Activated CD4-positive, alpha-beta T cell treated with anti-CD3 and anti-CD28 coated beads, Interleukin-2, Interleukin-4, amounts not matched to agents 100 ng/mL and 50 ng/mL, durations not matched to agents 16 hours and 8 hours (primary cell): ENCODE measurements around the gene INTS6.
"Not testable (repeated sequence)": the region's sequence is repeated elsewhere in the genome, so short reads cannot be mapped to it uniquely, and the experiment has no call there.

Source experiments
- DNase-seq: peaks from one replicate; pipeline ENCODE4 v3.0.0-alpha.2; 2020; ENCODE audit warnings: low spot score

The INTS6 gene

DNA sequence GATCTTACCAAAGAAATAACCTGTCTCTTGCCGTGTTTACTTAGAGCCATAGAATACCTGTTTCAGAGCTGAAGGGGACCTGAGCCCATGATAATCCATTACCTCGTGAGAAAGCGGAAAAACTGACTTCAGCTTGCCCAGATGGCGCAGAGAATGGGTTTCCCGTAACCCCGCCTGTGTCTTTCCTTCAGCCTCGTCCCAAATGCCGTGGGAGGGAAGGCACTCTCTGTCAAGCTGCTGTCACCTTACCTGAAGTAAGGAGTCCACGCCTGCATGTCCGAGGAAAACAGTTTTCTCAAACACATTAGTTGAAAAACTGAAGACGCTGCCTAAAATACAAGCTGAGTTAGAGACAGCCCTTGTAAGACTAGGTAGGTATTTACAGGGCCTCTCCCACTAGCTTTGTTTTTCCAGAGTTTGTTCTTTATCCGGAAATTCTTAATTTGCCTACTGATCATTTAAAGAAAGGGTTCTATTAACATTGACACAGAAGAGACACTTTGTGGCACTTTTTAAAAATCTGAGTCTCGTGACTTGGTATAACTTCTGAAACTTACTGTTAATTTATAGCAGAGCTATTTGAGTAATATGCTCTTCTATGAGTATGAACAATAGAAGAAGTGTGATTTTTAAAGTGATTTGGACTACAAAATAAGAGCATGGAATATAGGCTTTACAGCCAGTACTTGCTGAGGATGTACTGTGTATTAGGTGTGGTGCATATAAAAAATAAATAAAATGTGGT, 1.3 kb upstream of the INTS6 start:
- peak; percentile 40 for DNase-seq

DNA sequence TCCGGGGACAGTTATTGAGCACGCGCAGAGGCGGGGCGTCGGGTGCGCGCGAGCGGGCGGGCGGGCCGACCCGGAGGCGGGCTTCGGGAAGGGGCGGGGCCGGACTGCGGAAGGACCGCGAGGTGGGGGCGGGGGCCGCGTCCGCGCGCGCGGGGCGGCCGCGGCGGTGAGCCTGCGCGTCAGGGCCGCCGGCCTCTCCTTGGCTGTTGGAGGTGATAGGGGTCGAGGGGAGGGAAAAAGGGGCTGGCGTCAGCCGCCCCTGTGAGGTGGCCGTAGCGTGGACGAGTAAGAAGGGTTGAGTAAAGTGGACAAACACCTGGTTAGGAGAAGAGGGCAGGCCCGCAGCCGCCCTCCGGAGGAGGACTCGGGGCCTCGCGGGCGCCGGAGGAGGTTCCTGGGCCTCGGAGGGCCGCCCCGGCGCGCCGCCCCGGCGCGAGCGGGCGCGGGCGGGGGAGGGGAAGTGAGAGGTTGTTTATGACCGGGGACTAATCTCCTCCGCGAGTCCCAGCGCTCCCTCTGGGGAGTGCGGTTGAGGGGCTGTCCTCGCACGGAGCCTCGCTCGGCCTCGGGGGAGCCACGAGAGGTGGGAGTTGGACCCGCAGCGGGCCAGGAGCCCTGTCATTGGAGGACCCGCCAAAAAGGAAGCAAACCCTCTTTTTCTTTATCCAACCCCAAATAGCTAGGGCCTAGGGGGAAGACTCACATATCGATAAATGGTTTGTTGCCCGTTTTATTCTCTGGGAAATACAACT, 547 bp upstream of the INTS6 start:
- DNase-seq: peak; percentile 71

DNA sequence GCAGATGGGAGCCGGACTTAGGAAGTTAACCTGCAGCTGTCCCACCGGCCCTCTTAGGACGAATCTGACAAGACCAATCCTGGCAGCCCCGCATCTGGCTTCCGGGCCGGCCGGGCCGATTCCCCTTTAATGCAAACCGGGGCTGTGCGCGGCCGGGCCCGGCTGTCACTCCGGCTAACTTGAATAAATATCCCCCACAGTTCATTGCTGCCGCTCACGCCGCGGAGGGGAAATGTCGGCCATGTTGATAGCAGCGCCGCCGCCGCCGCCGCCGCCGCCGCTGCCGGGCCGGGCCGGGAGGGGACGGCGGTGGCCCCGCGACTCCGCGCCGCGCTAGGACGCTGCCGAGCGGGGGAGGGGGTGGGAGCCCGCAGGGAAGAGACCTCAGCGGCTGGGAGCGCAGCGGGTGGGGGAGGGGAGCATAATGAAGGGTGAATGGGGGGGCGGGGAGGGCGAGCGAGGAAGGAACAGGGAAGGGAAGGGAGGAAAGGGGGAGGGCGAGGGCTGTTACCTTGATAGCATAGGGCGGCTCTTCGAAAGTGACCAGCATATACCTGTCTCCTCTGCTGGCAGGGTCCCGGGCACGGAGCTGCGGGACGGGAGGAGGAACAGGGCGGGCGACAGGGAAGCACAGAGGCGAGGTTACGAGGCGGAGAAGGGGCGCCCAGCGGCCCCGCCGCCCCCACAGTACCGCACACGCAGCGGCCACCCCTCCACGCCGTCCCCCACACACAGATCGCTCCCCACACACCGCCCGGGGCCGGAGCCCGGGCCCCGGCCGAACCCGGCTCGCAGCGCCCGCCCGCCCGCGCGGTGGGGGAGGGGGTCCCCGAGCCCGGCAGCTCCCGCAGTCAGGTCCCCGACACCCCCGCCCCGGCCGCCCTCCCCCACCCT, 1.1 kb downstream of the INTS6 start:
- DNase-seq: peak; percentile 86

DNA sequence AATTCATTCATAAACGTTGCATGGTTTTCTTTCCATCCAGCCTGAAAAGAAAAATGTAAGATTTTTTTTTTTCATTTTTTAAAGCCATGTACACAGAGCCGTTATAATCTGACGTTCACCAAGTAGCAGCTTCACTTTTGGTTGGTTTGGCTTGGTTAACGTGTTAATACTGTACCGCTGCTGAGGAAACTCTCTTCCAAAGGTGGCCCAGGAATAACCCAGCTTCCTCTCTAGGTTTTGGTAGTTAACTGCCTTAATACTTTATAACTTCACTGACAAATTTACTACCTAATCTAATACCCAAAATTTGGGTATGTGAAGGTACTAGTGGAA, 1.7 kb downstream of the INTS6 start:
- DNase-seq: no peak

DNA sequence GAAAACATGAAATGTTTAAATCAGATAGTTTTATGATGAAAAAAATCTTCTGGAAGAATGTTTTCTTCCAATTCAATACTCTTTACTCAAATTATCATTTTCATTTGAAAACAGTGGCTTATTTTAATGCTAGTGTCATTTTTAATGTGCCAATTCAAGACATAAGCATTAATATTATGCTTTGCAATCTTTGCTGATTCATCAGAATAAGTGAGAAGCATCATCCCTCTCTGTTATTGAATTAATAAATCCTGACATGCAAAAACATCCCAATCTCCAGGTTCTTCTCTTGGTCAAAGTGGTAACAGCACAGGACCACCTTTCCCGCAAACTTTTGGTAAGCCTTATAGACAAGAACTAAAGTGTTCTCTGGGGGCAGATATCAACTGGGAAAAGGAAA, 3.8 kb downstream of the INTS6 start:
- DNase-seq: no peak

DNA sequence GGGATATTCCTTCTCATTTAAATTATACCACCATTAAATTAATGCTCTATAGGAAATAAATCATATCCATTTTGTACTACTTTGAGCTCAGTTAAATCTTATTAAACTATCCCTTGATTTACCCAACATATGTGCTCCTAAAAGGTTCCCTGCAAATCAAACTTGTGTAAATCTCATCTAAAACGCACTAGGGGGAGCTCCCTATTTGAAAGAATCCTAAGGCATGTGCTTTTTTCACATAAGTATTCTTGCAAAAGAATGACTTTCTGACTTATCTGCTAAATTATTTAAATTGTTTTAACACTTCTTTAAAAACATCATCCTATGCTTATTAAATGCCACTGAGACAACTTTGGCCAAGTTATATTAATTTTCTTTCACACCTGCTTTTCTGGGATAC, 7.9 kb downstream of the INTS6 start:
- no peak for DNase-seq

DNA sequence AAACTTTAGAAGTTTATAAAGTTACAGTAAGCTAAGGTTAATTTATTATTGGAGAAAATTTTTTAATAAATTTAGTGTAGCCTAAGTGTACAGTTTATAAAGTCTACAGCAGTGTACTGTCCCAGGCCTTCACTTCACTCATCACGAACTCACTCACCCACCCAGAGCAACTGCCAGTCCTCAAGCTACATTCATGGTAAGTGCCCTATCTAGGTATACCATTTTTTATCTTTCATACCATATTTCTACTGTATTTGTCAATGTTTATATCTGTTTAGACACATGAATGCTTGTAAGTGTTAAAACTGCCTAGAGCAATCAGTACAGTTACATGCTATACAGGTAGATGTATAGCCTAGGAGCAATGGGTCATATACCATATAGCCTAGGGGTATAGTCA, 12.5 kb downstream of the INTS6 start:
- DNase-seq: no peak

DNA sequence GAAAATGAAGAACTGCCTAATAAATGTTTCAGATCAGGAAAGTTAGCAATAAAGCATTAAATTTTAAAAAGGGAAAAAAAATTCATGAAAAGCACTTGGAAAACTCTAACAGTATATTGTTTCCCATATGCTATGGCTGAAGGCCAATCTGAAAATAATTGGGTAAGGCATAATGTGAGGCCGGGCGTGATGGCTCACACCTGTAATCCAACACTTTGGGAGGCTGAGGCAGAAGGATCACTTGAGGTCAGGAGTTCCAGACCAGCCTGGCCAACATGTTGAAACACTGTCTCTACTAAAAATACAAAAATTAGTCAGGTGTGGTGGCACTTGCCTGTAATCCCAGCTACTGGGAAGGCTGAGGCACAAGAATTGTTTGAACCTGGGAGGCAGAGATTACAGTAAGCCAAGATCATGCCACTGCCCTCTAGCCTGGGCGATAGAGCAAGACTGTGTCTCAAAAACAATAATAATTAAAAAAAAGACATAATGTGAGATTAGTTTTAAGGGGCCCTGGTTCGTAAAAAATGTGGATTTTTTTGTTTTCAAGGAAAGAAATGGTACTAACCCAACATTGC, 15.2 kb downstream of the INTS6 start:
- no peak for DNase-seq

DNA sequence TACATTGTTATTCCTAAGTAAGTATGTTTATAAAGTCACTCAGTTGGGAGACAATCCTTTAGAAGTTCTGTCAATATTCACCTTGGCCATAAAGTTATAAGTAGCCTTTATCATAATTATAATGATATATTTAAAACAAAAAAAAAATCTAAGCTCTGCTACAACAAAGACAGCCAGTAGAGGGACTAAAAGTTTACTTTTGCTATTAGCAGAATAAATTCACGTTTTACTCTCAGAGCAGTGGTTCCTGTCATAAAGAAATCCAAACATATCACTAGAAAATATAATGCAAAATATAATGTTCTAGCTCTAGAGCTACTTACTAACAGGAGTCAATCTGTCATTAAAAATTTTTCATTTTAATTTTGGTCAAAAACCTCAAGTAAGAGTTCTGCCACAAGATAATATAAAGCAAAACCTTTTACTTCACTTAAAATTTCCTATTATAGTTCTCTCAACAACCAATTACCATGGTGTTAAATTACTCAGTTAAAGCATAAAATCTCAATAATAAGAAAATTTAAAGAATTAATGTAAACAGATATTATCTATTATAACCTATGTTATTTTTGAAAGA, 17.7 kb downstream of the INTS6 start:
- peak; percentile 19 for DNase-seq

DNA sequence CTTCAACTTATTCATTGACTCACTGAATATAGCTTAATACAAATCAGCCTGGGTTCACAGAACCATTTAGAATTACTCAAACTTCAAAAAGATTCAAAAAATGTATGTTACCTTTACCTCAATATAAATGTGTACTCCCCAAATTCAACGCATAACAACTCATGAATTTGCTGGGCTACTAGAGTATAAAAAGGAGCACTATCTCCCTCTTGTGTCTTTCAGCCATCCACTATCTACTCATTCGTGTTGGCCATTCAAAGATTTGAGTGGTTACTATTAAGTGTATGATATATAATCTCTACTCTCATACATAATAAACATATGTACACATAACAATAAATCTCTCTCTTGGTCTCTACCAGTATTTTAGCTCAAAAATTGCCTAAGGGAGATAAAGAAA, 20.3 kb downstream of the INTS6 start:
- DNase-seq: no peak

DNA sequence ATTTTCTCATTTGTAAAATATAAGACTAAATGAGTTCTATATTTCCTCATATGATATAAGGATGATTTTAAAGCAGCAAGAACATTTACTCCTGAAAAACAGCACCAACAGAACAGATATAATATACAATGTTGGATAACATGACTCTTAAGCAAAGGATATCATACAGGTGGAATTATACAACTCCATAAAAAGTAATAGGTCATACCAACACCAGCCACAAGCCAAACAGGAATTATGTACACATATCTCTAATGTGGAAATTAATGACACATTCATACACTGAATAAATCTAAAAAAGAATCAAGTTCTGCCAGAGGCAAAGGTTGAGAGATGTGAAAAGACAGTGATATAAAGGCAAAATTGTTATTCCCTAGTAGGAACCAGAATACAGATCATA, 25.9 kb downstream of the INTS6 start:
- no peak for DNase-seq

DNA sequence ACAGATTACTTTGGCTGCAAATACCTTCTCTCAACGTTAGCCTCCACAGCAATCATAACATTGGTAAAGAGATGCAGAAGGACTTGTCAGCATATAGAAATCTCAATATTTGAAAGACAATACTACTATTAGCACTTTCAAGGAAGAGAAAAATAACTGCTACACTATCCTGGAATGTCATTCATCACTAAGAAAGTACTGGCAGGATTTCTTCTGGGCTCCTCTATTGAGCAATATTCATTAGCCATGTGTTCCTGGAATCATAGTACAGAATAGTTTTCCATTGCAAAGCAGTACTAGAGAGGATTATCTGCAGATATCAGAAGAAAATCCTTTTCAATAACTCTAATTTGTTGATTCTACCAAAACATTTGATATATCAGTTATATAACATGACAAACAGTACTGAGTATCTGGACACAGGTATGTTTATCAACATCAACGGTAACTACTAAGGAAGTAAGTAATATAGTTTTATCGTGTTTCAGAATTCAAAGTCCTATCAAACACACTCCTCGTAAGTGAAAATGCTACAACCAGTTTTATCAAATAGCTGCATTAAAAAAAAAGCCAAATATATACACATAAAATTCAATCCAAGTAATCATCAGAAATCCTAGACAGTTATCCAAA, 27.3 kb downstream of the INTS6 start:
- DNase-seq: no peak

DNA sequence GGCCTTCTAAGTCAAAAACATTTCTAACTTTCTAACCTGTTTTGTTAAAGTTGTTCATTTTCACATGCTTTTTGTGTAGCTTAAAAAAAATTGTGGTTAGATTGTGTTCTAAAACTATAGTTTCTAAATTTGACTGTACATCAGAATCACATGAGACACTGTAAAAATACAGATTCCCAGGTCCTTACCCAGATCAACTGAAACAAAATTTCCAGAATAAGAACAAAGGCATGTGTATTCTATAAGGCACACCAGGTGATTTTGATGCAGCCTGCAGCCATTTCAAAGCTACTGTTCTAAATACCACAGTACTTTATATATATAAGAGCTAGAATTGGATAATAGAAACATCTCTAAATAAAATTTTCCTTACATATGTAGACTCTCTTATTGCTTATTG, 29.1 kb downstream of the INTS6 start:
- no peak for DNase-seq

DNA sequence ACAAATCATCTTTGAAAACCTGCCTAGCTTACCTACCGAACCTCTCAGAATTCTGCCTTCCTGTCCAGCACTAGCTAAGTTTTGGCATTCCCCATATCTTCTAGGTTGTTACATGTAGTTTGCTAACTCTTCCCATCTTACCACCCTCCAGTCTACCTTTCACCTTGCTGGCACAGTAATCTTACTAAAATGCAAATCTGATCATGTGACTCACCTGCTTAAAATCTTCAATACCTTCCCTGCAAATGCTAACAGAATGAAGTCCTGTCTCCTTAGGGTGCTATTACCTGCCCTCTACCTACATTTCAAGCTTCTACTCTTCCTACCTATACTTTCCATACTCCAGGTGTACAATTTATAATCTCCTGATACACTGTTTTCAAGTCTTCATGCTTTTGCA, 30.4 kb downstream of the INTS6 start:
- DNase-seq: no peak

DNA sequence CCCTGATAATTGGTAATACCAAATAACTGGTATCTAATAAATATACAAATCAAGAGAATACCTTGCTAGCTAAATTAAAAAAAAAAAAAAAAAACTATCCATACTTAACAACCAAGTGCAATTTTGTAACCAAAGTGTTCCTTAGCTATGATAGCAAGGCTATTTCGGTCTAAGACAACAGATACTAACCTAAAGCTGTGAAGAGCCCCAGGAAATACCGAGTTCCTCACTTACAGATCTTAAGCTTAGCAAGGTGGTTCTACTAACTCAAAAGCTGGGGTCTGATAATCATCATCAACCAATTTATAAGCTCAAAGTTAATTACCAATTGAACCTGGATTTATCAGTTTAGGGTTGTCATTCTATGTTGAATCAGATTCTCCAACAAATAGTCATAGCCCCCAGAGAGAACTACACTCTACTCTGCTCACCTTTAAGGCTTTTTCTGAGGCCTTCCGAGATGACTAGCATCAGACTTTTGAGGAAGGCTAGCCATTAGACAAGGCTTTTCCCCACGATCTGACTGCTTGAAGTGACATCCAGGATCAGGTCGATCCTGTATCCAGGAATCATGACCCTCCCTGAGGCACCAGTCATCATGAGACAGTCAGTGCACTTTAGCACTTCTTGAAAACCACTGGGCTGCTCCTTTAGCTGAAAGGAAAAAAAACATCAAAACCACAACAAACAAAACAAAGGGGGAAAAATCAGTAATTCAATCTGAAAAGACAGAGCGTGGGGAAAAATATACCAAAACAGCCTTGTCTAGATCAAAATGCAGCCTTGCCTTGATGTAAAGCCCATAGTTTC, 31.9 kb downstream of the INTS6 start:
- no peak for DNase-seq

DNA sequence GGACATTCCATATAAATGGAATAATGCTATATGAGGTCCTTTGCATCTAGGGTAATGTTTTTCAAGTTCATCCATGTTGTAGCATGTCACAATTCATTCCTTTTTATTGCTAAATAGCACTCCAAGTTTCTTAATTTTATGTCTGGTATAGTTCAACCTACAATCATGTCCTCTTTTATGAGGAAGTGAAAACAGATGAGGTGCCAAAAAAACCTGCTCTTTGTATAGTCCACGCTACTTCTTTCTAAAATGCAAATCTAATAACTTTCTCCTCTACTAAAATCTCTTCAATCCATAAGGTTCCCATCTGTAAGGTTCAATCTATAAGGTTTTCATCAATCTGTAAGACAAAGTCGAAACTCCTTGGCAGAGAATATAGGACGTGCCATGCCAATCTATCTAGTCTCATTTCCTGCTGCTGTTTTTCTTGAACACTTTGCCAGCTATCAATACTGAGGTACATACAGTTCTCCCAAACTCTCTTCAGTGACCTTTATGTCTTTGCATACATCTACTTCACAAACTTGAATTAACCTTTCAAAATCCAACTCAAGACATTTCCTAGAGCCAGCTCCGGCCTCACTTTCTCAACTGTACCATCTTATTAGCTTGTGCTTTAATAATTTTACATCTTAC, 33.7 kb downstream of the INTS6 start:
- no peak for DNase-seq

DNA sequence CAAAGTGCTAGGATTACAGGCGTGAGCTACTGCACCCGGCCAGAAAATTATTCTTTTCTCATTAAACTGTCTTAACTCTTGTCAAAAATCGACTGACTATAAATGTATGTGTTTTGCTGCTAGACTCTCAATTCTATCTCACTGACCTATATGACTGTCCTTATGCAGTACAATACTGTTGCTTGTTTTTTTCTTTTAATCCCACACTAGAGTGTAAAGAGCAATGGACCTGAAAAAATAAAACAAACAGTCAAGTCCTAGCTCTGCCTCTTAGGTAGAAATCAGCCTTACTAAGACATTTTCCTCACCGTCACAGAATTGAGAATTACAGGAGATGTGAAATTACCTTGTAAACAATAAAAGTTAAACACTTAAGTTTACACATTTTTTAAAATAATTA, 35.1 kb downstream of the INTS6 start:
- DNase-seq: no peak

DNA sequence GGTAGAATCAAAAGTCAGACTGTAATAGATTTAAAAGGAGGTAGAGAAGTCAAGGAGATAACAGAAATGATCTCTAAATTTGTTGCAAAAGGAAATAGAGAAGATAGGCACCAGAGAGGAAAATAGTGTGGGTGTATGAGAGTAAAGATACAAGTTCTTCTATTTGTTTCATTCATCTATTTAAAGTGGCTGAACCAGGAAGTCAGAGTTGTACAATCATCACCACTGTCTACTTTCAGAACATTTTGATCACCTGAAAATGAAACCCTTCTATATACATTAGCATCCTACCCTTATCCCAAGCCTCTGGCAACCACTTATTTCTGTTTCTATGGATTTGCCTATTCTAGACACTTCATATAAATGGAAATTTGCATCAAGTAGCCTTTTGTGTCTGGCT, 36.7 kb downstream of the INTS6 start:
- no peak for DNase-seq

DNA sequence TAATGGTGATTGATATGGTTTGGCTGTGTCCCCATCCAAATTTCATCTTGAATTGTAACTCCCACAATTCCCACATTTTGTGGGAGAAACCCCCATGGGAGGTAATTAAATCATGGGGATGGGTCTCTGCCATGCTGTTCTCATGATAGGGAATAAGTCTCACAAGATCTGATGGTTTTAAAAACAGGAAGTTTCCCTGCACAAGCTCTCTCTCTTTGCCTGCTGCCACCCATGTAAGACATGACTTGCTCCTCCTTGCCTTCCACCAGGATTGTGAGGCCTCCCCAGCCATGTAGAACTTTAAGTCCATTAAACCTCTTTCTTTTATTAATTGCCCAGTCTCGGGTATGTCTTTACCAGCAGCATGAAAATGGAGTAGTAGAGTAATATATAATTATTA, 37.5 kb downstream of the INTS6 start:
- not testable (repeated sequence) for DNase-seq

DNA sequence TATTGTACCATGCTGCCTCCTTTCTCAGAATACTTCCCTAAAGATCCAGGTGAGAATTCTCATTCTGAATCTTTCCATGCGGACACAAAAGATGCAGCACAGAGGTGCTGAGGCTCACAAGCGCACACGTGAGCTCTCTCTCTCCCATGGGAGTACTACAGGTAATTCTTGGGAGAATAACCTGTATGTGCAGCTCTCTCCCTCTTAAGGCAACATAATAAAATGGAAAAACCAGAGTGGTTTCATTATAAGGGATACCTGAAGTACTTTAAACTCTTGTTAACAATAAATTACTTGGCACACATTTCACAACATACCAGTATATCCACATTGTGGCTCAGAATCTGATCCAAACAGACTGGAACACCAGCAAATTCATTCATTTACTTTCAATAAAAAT, 40.4 kb downstream of the INTS6 start:
- DNase-seq: no peak
